SK-N-SH (cell line): ENCODE data around the gene MYO1E.

Source experiments
- EP300 ChIP-seq, 2 experiments: IDR thresholded peaks; 2 replicates each; pipeline versions ENCODE4 v1.4.0 to v1.6.1; 2012; ENCODE audit warnings: borderline replicate concordance in 1 of 2, low read depth in 1 of 2, low read length in 1 of 2
- MEF2A ChIP-seq: IDR thresholded peaks from 2 replicates; pipeline ENCODE4 v1.4.0; 2012; ENCODE audit warnings: low read depth, borderline replicate concordance
- MXI1 ChIP-seq: IDR thresholded peaks from 2 replicates; pipeline ENCODE4 v1.6.1; 2012; ENCODE audit warnings: mild to moderate bottlenecking, low read depth, low read length, improper control_type of control experiment
- POLR2AphosphoS5 ChIP-seq: IDR thresholded peaks from 2 replicates; pipeline ENCODE4 v1.6.1; 2012; ENCODE audit warnings: low read depth, low read length
- TF ChIP-seq, protein P1 (sequence below): fragments of 200-600 bp; sonication (generic); IDR thresholded peaks from 2 replicates; pipeline ENCODE4 v1.6.1; 2017; ENCODE audit warnings: antibody characterized with exemption, mild to moderate bottlenecking, moderate library complexity

DNA sequence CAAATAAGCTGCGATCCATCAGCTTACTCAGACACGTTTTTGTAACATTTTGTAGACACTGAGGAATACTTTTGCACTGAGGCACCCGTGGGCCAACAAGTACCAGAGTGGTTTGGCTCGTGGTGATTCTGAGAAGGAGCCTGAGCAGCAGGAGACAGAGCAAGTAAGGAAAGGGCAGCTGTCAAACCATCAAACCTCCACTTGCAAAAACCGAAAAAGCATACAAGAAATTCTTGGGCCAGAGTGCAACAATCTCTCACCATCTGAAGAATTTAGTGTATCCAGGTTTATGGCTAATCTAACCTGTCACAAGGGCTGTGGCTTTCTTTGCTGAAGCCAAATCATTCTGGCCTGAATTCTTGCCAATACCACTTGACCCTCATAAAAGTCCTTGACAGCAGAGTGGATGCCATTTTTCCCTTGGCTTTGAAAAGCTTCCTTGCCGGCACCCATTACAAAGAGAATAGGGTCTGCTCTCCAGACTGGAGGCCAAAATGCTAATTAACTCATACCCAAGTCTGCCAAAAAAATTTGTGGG lies 56.7 kb downstream of the MYO1E start:
- TF ChIP-seq, protein P1, sequence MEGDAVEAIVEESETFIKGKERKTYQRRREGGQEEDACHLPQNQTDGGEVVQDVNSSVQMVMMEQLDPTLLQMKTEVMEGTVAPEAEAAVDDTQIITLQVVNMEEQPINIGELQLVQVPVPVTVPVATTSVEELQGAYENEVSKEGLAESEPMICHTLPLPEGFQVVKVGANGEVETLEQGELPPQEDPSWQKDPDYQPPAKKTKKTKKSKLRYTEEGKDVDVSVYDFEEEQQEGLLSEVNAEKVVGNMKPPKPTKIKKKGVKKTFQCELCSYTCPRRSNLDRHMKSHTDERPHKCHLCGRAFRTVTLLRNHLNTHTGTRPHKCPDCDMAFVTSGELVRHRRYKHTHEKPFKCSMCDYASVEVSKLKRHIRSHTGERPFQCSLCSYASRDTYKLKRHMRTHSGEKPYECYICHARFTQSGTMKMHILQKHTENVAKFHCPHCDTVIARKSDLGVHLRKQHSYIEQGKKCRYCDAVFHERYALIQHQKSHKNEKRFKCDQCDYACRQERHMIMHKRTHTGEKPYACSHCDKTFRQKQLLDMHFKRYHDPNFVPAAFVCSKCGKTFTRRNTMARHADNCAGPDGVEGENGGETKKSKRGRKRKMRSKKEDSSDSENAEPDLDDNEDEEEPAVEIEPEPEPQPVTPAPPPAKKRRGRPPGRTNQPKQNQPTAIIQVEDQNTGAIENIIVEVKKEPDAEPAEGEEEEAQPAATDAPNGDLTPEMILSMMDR, result no peak
- TF ChIP-seq POLR2AphosphoS5 (0 out of 2 replicates have a peak, but pooled peaks have one; percentile 16), EP300 (IDR thresholded peaks at IDR 0.05; ENCODE audit: borderline replicate concordance in 1 of 2, low read depth in 1 of 2, low read length in 1 of 2) (peak in 1 of 2 experiments; percentile 42; a peak in 1 of 4 replicates), MXI1 (no peak), MEF2A (no peak)
